ENCODE data around the gene ANKRD28.
"Not testable (repeated sequence)": the region's sequence is repeated elsewhere in the genome, so short reads cannot be mapped to it uniquely, and the experiment has no call there.

ANKRD28 gene

GRCh38 chr3:15797642-15798303, at the start of gene ANKRD28:
Gene ANKRD28 (minus strand): TSS chr3:15797979. CDS start chr3:15796521, 1,458 bp downstream.
- peak; percentile 98 for DNase-seq

GRCh38 chr3:15847239-15847638, 49.5 kb upstream of the ANKRD28 start:
- no peak for DNase-seq

GRCh38 chr3:15846606-15847005, 48.8 kb upstream of the ANKRD28 start:
- no peak for DNase-seq

- no peak for DNase-seq
Measured at GRCh38 chr3:15845475-15845874, 47.7 kb upstream of the ANKRD28 start.

GRCh38 chr3:15844889-15845288, 47.1 kb upstream of the ANKRD28 start:
- DNase-seq = no peak

- not testable (repeated sequence) for DNase-seq
Measured at GRCh38 chr3:15841091-15841973, 43.6 kb upstream of the ANKRD28 start.

GRCh38 chr3:15839568-15839967, 41.8 kb upstream of the ANKRD28 start:
- peak; percentile 15 for DNase-seq

- no peak for DNase-seq
Measured at GRCh38 chr3:15831927-15832326, 34.1 kb upstream of the ANKRD28 start.

GRCh38 chr3:15825016-15825415, 27.2 kb upstream of the ANKRD28 start:
- DNase-seq = no peak

- no peak for DNase-seq
Measured at GRCh38 chr3:15823092-15823491, 25.3 kb upstream of the ANKRD28 start.

GRCh38 chr3:15822281-15822680, 24.5 kb upstream of the ANKRD28 start:
- no peak for DNase-seq

- peak; percentile 45 for DNase-seq
Measured at GRCh38 chr3:15820911-15821310, 23.1 kb upstream of the ANKRD28 start.

GRCh38 chr3:15819576-15819975, 21.8 kb upstream of the ANKRD28 start:
- peak; percentile 31 for DNase-seq

- DNase-seq = no peak
Measured at GRCh38 chr3:15819043-15819442, 21.3 kb upstream of the ANKRD28 start.

- peak; percentile 75 for DNase-seq
Measured at GRCh38 chr3:15815696-15816095, 17.9 kb upstream of the ANKRD28 start.

GRCh38 chr3:15813079-15813478, 15.3 kb upstream of the ANKRD28 start:
- not testable (repeated sequence) for DNase-seq

GRCh38 chr3:15812183-15812582, 14.4 kb upstream of the ANKRD28 start:
- DNase-seq = peak; percentile 34

- no peak for DNase-seq
Measured at GRCh38 chr3:15810702-15811101, 12.9 kb upstream of the ANKRD28 start.

GRCh38 chr3:15809313-15809712, 11.5 kb upstream of the ANKRD28 start:
- DNase-seq = no peak

GRCh38 chr3:15808679-15809310, 11.0 kb upstream of the ANKRD28 start:
- DNase-seq = no peak

GRCh38 chr3:15805756-15806266, 8.0 kb upstream of the ANKRD28 start:
- peak; percentile 75 for DNase-seq

GRCh38 chr3:15804553-15805095, 6.8 kb upstream of the ANKRD28 start:
- no peak for DNase-seq

- DNase-seq = no peak
Measured at GRCh38 chr3:15803921-15804320, 6.1 kb upstream of the ANKRD28 start.
